ENCODE measurements around the gene STXBP4. TPM values are rescaled to one million over a fixed set of nuclear protein-coding genes. Genes with fewer than 3 reads are reported as not detected.

STXBP4 gene
- total and polyA plus RNA-seq, 3 experiments from 2014 or later = 2.8 to 7.5 (median 6.9) TPM

DNA sequence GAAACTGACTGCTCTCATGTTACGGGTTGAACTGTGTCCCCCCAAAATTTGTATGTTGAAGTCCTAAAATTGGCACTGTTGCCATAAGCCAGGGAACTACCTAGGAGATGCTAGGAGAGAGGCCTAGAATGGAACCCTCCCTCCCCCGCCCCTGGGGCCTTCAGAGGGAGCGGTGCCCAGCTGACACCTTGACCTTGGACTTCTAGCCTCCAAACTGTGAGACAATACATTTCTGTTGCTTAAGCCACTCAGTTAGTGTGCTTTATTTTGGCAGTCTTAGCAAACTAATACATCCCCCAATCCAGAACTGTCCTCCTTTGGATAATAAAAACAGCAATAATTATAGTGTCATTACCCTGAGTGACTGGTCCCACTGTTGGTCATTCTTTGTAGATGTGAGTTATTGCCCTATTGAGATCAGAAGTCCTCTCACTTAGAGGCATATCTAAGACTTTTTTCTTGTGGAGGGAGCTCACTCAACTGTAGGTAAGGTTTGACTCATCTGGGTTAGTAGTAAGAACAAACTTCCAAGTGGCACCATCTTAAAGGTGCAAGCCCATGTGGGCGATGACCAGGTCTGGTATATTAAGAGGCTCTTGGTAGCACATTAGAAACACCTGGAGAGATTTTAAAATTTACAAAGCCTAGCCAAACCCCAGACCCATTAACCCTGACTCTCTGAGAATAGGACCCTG is 203.2 kb downstream of the STXBP4 start:
- Histone ChIP-seq H3K27ac (ENCODE audit: low read depth, low read length) (no peak overlapping the region), H3K4me1 (ENCODE audit: insufficient read depth, low read length) (no peaks in the 10 kb centered on the region), H3K9me3 (ENCODE audit: low read length) (no peaks in the 10 kb centered on the region), H3K36me3 (ENCODE audit: insufficient read depth, low read length) (no peaks in the 10 kb centered on the region), H3K27me3 (ENCODE audit: insufficient read depth, low read length, poor library complexity, severe bottlenecking) (no peaks in the 10 kb centered on the region), H3K4me3 (ENCODE audit: low read length) (no peak overlapping the region)
- Mint-ChIP-seq H3K4me1 (no peaks in the 10 kb centered on the region), H3K27ac (peak overlapping the region in 1 of 8 donors; percentile 34), H3K36me3 (peaks cover 7 to 24% (median 17%) of the 10 kb centered on the region in 3 donors), H3K4me3 (no peak overlapping the region), H3K27me3 (no peaks in the 10 kb centered on the region), H3K9me3 (peaks cover 0 to 14% (median 10%) of the 10 kb centered on the region in 5 donors)
- POLR2A ChIA-PET = no interaction called here
- CTCF ChIA-PET = no interaction called here
- DNase-seq = no peak

- H3K36me3 ChIP-seq (ENCODE audit: insufficient read depth, low read length) = no peaks in the 10 kb centered on the region
- no peaks in the 10 kb centered on the region for H3K27me3 ChIP-seq (ENCODE audit: insufficient read depth, low read length, poor library complexity, severe bottlenecking)
- no peak overlapping the region for H3K27ac ChIP-seq (ENCODE audit: low read depth, low read length)
- no peaks in the 10 kb centered on the region for H3K9me3 ChIP-seq (ENCODE audit: low read length)
- POLR2A ChIA-PET = no interaction called here
- DNase-seq = no peak
- Mint-ChIP-seq H3K4me1 (no peaks in the 10 kb centered on the region), H3K9me3 (peaks cover 0 to 14% (median 10%) of the 10 kb centered on the region in 5 donors), H3K36me3 (peaks cover 7 to 24% (median 15%) of the 10 kb centered on the region in 3 donors), H3K27ac (no peak overlapping the region), H3K27me3 (no peaks in the 10 kb centered on the region), H3K4me3 (no peak overlapping the region)
- H3K4me3 ChIP-seq (ENCODE audit: low read length) = no peak overlapping the region
- no peaks in the 10 kb centered on the region for H3K4me1 ChIP-seq (ENCODE audit: insufficient read depth, low read length)
- CTCF ChIA-PET = no interaction called here
Measured at GRCh38 chr17:55172612-55173011, 204.0 kb downstream of the STXBP4 start.

GRCh38 chr17:55174133-55174532 is 205.6 kb downstream of the STXBP4 start:
- H3K4me3 ChIP-seq (ENCODE audit: low read length) = no peak overlapping the region
- H3K27ac ChIP-seq (ENCODE audit: low read depth, low read length) = no peak overlapping the region
- no peaks in the 10 kb centered on the region for H3K9me3 ChIP-seq (ENCODE audit: low read length)
- H3K27me3 ChIP-seq (ENCODE audit: insufficient read depth, low read length, poor library complexity, severe bottlenecking) = no peaks in the 10 kb centered on the region
- Mint-ChIP-seq H3K4me3 (no peak overlapping the region), H3K36me3 (peaks cover 7 to 32% (median 11%) of the 10 kb centered on the region in 3 donors), H3K9me3 (peaks cover 0 to 14% (median 10%) of the 10 kb centered on the region in 5 donors), H3K4me1 (no peaks in the 10 kb centered on the region), H3K27ac (no peak overlapping the region), H3K27me3 (no peaks in the 10 kb centered on the region)
- ChIA-PET POLR2A (no interaction called here), CTCF (no interaction called here)
- H3K4me1 ChIP-seq (ENCODE audit: insufficient read depth, low read length) = no peaks in the 10 kb centered on the region
- DNase-seq = no peak
- H3K36me3 ChIP-seq (ENCODE audit: insufficient read depth, low read length) = no peaks in the 10 kb centered on the region

- H3K27ac ChIP-seq (ENCODE audit: low read depth, low read length) = no peak overlapping the region
- Mint-ChIP-seq H3K27ac (peak overlapping the region in 1 of 8 donors; percentile 26), H3K4me3 (no peak overlapping the region), H3K4me1 (no peaks in the 10 kb centered on the region), H3K36me3 (peaks cover 7 to 33% (median 11%) of the 10 kb centered on the region in 3 donors), H3K9me3 (peaks cover 0 to 14% (median 10%) of the 10 kb centered on the region in 5 donors), H3K27me3 (no peaks in the 10 kb centered on the region)
- DNase-seq = no peak
- no peaks in the 10 kb centered on the region for H3K36me3 ChIP-seq (ENCODE audit: insufficient read depth, low read length)
- ChIA-PET POLR2A (no interaction called here), CTCF (no interaction called here)
- H3K9me3 ChIP-seq (ENCODE audit: low read length) = no peaks in the 10 kb centered on the region
- H3K4me1 ChIP-seq (ENCODE audit: insufficient read depth, low read length) = no peaks in the 10 kb centered on the region
- H3K4me3 ChIP-seq (ENCODE audit: low read length) = no peak overlapping the region
- no peaks in the 10 kb centered on the region for H3K27me3 ChIP-seq (ENCODE audit: insufficient read depth, low read length, poor library complexity, severe bottlenecking)
Measured at GRCh38 chr17:55175788-55176427, 207.3 kb downstream of the STXBP4 start.

DNA sequence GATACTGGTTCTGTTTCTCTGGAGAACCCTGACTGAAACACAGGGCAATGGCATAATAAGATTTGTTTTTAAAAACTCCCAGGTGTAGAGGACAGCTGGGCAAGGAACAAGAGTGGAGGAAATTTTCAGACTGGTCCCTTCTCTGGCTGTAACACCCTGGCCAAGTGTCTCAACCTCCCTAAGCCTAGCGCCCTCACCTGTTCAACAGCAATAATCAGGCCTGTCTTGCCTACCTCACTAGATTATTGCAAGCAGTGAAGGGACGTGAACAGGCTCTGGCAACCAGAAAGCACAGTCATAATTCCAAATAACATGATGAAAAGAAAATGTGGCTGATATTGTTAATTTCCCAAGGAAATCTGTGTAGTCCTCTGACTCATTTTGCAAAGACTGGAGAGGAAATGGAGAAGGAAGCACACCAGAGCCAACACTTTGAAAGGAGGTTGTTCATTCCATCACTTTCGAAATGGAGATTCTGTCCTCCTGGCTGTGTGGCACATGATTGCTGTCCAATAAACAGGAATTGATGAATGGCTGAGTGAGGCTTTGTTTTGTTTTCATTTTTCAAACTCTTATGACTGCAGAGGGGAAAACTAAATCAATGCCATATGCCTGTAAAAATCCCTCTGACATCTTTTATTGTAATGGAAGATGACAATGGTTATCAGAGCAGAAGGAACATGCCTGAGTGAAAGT is 208.7 kb downstream of the STXBP4 start:
- Histone ChIP-seq H3K27ac (ENCODE audit: low read depth, low read length) (no peak overlapping the region), H3K9me3 (ENCODE audit: low read length) (no peaks in the 10 kb centered on the region), H3K4me3 (ENCODE audit: low read length) (no peak overlapping the region), H3K36me3 (ENCODE audit: insufficient read depth, low read length) (no peaks in the 10 kb centered on the region), H3K4me1 (ENCODE audit: insufficient read depth, low read length) (no peaks in the 10 kb centered on the region), H3K27me3 (ENCODE audit: insufficient read depth, low read length, poor library complexity, severe bottlenecking) (no peaks in the 10 kb centered on the region)
- peaks cover 7 to 33% (median 15%) of the 10 kb centered on the region in 3 donors for H3K36me3 Mint-ChIP-seq
- H3K27me3 Mint-ChIP-seq = peaks cover 0 to 3% of the 10 kb centered on the region in 2 donors
- no peak for DNase-seq
- H3K9me3 Mint-ChIP-seq = peaks cover 4 to 18% (median 10%) of the 10 kb centered on the region in 5 donors
- no peak overlapping the region for H3K4me3 Mint-ChIP-seq
- H3K27ac Mint-ChIP-seq = no peak overlapping the region
- POLR2A ChIA-PET = no interaction called here
- no peaks in the 10 kb centered on the region for H3K4me1 Mint-ChIP-seq
- CTCF ChIA-PET = no interaction called here

DNA sequence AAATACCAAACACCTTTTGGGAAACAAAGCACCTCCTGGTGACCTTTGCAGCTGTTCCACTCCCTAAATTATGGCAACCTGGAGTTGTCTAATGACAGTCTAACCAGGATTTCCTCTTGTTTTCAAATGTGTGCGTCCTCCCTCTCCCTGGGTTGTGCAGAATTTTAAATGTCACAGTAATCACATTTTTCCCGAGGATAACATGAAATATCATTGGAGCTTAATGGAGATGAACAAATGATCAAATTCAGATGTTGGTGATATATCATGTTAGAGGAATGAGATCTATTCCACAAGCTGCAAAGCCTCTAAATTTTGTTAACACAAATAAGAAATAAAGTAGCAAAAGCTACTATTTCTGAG is 209.3 kb downstream of the STXBP4 start:
- no peak overlapping the region for H3K4me3 ChIP-seq (ENCODE audit: low read length)
- H3K36me3 ChIP-seq (ENCODE audit: insufficient read depth, low read length) = no peaks in the 10 kb centered on the region
- DNase-seq = no peak
- no peak overlapping the region for H3K27ac Mint-ChIP-seq
- peaks cover 0 to 3% of the 10 kb centered on the region in 2 donors for H3K27me3 Mint-ChIP-seq
- peaks cover 8 to 23% (median 14%) of the 10 kb centered on the region in 5 donors for H3K9me3 Mint-ChIP-seq
- H3K4me1 Mint-ChIP-seq = no peaks in the 10 kb centered on the region
- CTCF ChIA-PET = no interaction called here
- H3K4me3 Mint-ChIP-seq = no peak overlapping the region
- no peak overlapping the region for H3K27ac ChIP-seq (ENCODE audit: low read depth, low read length)
- H3K9me3 ChIP-seq (ENCODE audit: low read length) = no peaks in the 10 kb centered on the region
- peaks cover 7 to 37% (median 15%) of the 10 kb centered on the region in 3 donors for H3K36me3 Mint-ChIP-seq
- no peaks in the 10 kb centered on the region for H3K4me1 ChIP-seq (ENCODE audit: insufficient read depth, low read length)
- no peaks in the 10 kb centered on the region for H3K27me3 ChIP-seq (ENCODE audit: insufficient read depth, low read length, poor library complexity, severe bottlenecking)
- POLR2A ChIA-PET = no interaction called here

- no peaks in the 10 kb centered on the region for H3K4me1 Mint-ChIP-seq
- Histone ChIP-seq H3K4me1 (ENCODE audit: insufficient read depth, low read length) (no peaks in the 10 kb centered on the region), H3K9me3 (ENCODE audit: low read length) (no peaks in the 10 kb centered on the region), H3K27me3 (ENCODE audit: insufficient read depth, low read length, poor library complexity, severe bottlenecking) (no peaks in the 10 kb centered on the region), H3K4me3 (ENCODE audit: low read length) (no peak overlapping the region), H3K27ac (ENCODE audit: low read depth, low read length) (no peak overlapping the region), H3K36me3 (ENCODE audit: insufficient read depth, low read length) (no peaks in the 10 kb centered on the region)
- H3K27ac Mint-ChIP-seq = no peak overlapping the region
- no peak for DNase-seq
- POLR2A ChIA-PET = no interaction called here
- no peak overlapping the region for H3K4me3 Mint-ChIP-seq
- CTCF ChIA-PET = no interaction called here
- peaks cover 0 to 6% (median 5%) of the 10 kb centered on the region in 5 donors for H3K9me3 Mint-ChIP-seq
- H3K36me3 Mint-ChIP-seq = peaks cover 0 to 9% (median under 1%) of the 10 kb centered on the region in 3 donors
- H3K27me3 Mint-ChIP-seq = peaks cover 2 to 3% of the 10 kb centered on the region in 2 donors
Measured at GRCh38 chr17:55186937-55187770, 218.6 kb downstream of the STXBP4 start.
